DOHH2 (cell line): ENCODE results near the gene XRCC5.

Experiments used
- CTCF ChIP-seq: fragments of 200-600 bp; sonication (generic); IDR thresholded peaks from one replicate; pipeline ENCODE4 v1.5.1; 2014; ENCODE audit warnings: antibody characterized with exemption, mild to moderate bottlenecking, low read depth, low read length; ENCODE audit not compliant: poor library complexity, severe bottlenecking
- EZH2phosphoT487 ChIP-seq: fragments of 200-600 bp; sonication (generic); IDR thresholded peaks from 2 replicates; pipeline ENCODE4 v1.6.1; 2017; ENCODE audit warnings: borderline replicate concordance, mild to moderate bottlenecking, antibody characterized with exemption, low read length, moderate library complexity, mixed read lengths

- no peak for TF ChIP-seq CTCF
- no peak for TF ChIP-seq EZH2phosphoT487
These were observed 33.4 kb downstream of the XRCC5 start for GRCh38 chr2:216142540-216142939.
